Measurements from ENCODE around the gene GADL1.

- TF ChIP-seq POU2F2 (IDR thresholded peaks at IDR 0.05; ENCODE audit: low read depth, low read length) = no peak
- no peak for TF ChIP-seq POLR2A (IDR thresholded peaks at IDR 0.05; ENCODE audit: low read depth, low read length)
- TF ChIP-seq POLR2AphosphoS5 (IDR thresholded peaks at IDR 0.05; ENCODE audit: low read depth, low read length) = no peak
- no peak for TF ChIP-seq TAF1 (IDR thresholded peaks at IDR 0.05; ENCODE audit: low read depth, low read length)
- no peak for TF ChIP-seq SPI1 (IDR thresholded peaks at IDR 0.05; ENCODE audit: low read depth, low read length)
These were observed 182.6 kb downstream of the GADL1 start for GRCh38 chr3:30711867-30712266.

Data from GM12891 (cell line).